Left kidney (tissue), 8 donors: ENCODE measurements around the gene TUBA1C. TPM values are rescaled to one million over a fixed set of nuclear protein-coding genes. Genes with fewer than 3 reads are reported as not detected.

ENCODE experiments used
- DNase-seq: peaks from one replicate; pipeline ENCODE4 v3.0.0-alpha.2; 2013
- long read RNA-seq, 8 donors: transcript quantifications; one replicate each; lab custom pipeline, GENCODE V29; 2026
- polyA plus RNA-seq: library from polyadenylated mRNA; unstranded; fragments of 120-200 nt; gene quantifications from one replicate; pipeline ENCODE4 v1.2.1, GENCODE V29; 2013; ENCODE audit not compliant: insufficient read length

Gene TUBA1C
- polyA plus RNA-seq = 123 TPM
- long read RNA-seq, donor 1, transcript TUBA1C-201 (4 exons, 3,001 nt) = major isoform, 33 of 3,194 reads
- long read RNA-seq, donor 1, partial matches to known transcripts = 2,382 of 3,194 reads
- long read RNA-seq, donor 1, other reads (novel, unspliced or antisense) = 779 of 3,194 reads
- long read RNA-seq, donor 2, transcript TUBA1C-201 (4 exons, 3,001 nt) = major isoform, 37 of 211 reads
- long read RNA-seq, donor 2, partial matches to known transcripts = 8 of 211 reads
- long read RNA-seq, donor 2, other reads (novel, unspliced or antisense) = 164 of 211 reads
- long read RNA-seq, donor 3, transcript TUBA1C-201 (4 exons, 3,001 nt) = major isoform, 30 of 522 reads
- long read RNA-seq, donor 3, partial matches to known transcripts = 371 of 522 reads
- long read RNA-seq, donor 3, other reads (novel, unspliced or antisense) = 119 of 522 reads
- long read RNA-seq, donor 4, partial matches to known transcripts = 26 of 157 reads
- long read RNA-seq, donor 4, other reads (novel, unspliced or antisense) = 129 of 157 reads
- long read RNA-seq, donor 5, transcript TUBA1C-201 (4 exons, 3,001 nt) = major isoform, 55 of 272 reads
- long read RNA-seq, donor 5, partial matches to known transcripts = 17 of 272 reads
- long read RNA-seq, donor 5, other reads (novel, unspliced or antisense) = 198 of 272 reads
- long read RNA-seq, donor 6, transcript TUBA1C-201 (4 exons, 3,001 nt) = major isoform, 40 of 716 reads
- long read RNA-seq, donor 6, partial matches to known transcripts = 264 of 716 reads
- long read RNA-seq, donor 6, other reads (novel, unspliced or antisense) = 409 of 716 reads
- long read RNA-seq, donor 7, transcript TUBA1C-201 (4 exons, 3,001 nt) = major isoform, 61 of 307 reads
- long read RNA-seq, donor 7, partial matches to known transcripts = 13 of 307 reads
- long read RNA-seq, donor 7, other reads (novel, unspliced or antisense) = 233 of 307 reads
- long read RNA-seq, donor 8, transcript TUBA1C-201 (4 exons, 3,001 nt) = major isoform, 13 of 24 reads
- long read RNA-seq, donor 8, partial matches to known transcripts = 0 of 24 reads
- long read RNA-seq, donor 8, other reads (novel, unspliced or antisense) = 10 of 24 reads

GRCh38 chr12:49264873-49265792 is at the start of gene TUBA1C:
TSS of gene TUBA1C (plus strand) at chr12:49265082. CDS start at chr12:49265182, 100 bp downstream.
- peak; percentile 89 for DNase-seq

- DNase-seq = no peak
Observed at GRCh38 chr12:49219417-49220026, 45.4 kb upstream of the TUBA1C start.

GRCh38 chr12:49220972-49221371 is 43.9 kb upstream of the TUBA1C start:
- DNase-seq = no peak

DNA sequence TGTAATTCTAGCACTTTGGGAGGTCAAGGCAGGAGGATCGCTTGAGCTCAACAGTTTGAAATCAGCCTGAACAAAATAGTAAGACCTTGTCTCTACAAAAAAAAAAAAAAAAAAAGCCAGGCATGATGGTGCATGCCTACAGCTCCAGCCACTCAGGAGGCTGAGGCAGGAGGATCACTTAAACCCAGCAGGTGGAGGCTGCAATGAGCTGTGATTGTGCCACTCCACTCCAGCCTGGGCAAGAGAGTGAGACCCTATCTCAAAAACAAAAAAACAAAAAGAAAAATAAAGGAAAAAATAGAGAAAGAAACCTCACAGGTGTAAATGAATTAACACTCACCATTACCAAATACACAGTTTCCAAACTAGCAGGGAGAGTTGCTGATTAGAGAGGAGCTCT is 41.8 kb upstream of the TUBA1C start:
- DNase-seq = no peak

GRCh38 chr12:49223590-49224369 is 41.1 kb upstream of the TUBA1C start:
- DNase-seq = no peak

DNA sequence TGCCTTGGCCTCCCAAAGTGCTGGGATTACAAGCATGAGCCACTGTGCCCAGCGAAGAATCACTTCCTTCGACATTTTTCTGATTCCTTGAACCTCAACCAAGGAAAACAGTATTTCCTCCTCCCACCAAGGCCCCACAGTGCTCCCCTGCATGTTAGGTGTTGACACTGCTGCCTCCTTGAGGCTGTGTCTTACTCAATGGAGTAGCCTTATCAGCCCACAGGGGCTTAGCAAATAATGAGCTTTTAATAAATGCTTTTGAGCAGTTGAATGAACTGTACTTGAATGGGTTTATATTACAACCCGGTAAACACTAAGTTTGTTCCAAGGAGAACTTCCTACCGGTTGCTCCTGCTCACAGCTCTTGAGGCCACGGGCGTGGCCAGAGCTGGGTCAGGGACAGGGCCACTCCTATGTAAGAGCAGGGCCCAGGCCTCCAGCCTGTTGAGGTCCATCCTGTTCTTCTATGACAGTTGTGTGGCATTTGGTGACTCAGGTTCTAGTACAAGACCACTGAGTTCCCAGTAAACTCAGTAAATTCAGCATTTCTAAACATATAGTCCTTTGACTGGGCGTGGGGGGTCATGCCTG is 39.2 kb upstream of the TUBA1C start:
- no peak for DNase-seq

DNA sequence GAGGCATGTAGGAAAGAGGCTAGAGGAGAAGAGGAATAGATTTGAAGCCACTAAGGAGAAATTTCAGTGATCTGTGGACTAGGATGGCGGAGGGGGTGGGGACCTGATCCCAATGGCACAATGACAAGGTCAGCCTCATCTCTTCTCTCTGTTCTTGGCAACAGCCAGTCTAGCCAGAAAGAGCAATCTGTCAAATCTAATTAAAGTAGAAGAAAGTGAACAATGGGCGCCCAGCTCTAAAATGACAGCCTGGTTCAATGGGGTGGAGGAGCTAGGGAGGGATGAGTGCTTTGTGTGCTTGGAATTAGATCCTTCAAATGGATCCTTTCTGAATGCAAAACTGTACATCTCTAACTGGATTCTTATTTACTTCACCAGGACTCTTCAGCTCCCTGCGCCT is 37.2 kb upstream of the TUBA1C start:
- DNase-seq = no peak

- DNase-seq = no peak
Observed at GRCh38 chr12:49228653-49229052, 36.2 kb upstream of the TUBA1C start.

GRCh38 chr12:49230176-49230804 is 34.6 kb upstream of the TUBA1C start:
- no peak for DNase-seq

GRCh38 chr12:49230805-49231194 is 34.1 kb upstream of the TUBA1C start:
- no peak for DNase-seq

GRCh38 chr12:49231878-49232655 is 32.8 kb upstream of the TUBA1C start:
- DNase-seq = no peak

GRCh38 chr12:49232940-49233841 is 31.7 kb upstream of the TUBA1C start:
- peak; percentile 60 for DNase-seq

GRCh38 chr12:49233842-49234526 is 30.9 kb upstream of the TUBA1C start:
- no peak for DNase-seq

DNA sequence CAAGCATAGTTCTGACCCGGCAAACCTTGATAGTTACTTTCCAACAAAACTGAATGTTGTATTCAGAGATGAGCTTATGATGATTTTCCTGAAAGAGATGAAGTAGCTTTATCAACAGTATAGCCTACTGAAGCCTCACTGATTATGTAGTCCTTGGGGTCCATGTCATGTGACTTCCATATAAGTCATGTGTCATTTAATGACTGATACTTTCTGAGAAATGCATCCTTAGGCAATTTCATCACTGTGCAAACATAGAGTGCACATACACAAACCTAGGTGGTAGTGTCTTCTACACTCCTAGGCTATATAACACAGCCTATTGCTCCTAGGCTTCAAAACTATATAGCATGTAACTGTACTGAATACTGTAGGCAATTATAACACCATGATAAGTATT is 28.5 kb upstream of the TUBA1C start:
- no peak for DNase-seq

GRCh38 chr12:49243631-49244030 is 21.3 kb upstream of the TUBA1C start:
- no peak for DNase-seq

GRCh38 chr12:49244176-49244575 is 20.7 kb upstream of the TUBA1C start:
- DNase-seq = no peak

DNA sequence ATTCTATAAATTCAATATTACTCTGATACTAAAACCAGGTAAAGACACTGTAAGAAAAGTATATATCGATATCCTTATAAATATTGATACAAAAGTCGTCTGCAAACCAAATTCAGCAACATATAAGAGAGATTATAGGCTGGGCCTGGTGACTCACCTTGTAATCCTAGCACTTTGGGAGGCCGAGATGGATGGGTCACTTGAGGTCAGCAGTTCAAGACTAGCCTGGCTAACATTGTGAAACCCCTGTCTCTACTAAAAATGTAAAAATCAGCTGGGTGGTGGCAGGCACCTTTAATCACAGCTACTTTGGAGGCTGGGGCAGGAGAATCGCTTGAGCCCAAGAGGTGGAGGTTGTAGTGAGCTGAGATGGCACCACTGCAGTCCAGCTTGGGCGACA is 13.5 kb upstream of the TUBA1C start:
- DNase-seq = no peak
